Measurements from ENCODE around the gene XYLT1. TPM values are rescaled to one million over a fixed set of nuclear protein-coding genes. Genes with fewer than 3 reads are reported as not detected.

The XYLT1 gene
- total RNA-seq, 2 experiments from 2014 or later: 59.4 to 60.4 TPM

DNA sequence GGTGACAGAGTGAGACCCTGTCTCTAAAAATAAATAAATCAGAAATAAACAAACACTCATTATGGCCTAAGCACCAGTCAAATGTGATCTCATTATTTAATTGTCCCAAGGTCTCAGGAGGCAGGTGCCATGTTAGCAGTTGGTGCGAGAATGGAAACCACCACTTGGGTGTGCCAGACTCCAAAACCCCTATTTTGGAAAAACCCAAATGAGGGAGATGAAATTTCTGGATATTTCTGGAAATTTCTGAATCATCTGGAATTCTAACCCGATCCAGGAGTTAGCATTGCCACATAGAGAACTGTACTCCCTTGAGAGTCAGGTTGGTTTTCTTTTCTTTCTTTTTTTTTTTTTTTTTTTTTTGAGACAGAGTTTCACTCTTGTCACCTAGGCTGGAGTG is 264.0 kb downstream of the XYLT1 start:
- H3K36me3 Mint-ChIP-seq (ENCODE audit: low read depth): peaks cover 17% of the 10 kb centered on the region
- DNase-seq (no peak), ATAC-seq (no peak)
- peaks cover 2% of the 10 kb centered on the region for H3K4me1 Mint-ChIP-seq (ENCODE audit: low read depth)
- H3K4me3 Mint-ChIP-seq: no peak overlapping the region
- POLR2A ChIA-PET: no interaction called here
- no peaks in the 10 kb centered on the region for H3K9me3 Mint-ChIP-seq (ENCODE audit: insufficient read depth)
- no peak overlapping the region for H3K27ac Mint-ChIP-seq
- CTCF ChIA-PET: interaction anchor here (1.2 kb wide), 1 partner anchor 21 kb away, joined by 3 read pairs; no protein-coding TSS in a partner anchor
- no peaks in the 10 kb centered on the region for H3K27me3 Mint-ChIP-seq (ENCODE audit: low read depth)

DNA sequence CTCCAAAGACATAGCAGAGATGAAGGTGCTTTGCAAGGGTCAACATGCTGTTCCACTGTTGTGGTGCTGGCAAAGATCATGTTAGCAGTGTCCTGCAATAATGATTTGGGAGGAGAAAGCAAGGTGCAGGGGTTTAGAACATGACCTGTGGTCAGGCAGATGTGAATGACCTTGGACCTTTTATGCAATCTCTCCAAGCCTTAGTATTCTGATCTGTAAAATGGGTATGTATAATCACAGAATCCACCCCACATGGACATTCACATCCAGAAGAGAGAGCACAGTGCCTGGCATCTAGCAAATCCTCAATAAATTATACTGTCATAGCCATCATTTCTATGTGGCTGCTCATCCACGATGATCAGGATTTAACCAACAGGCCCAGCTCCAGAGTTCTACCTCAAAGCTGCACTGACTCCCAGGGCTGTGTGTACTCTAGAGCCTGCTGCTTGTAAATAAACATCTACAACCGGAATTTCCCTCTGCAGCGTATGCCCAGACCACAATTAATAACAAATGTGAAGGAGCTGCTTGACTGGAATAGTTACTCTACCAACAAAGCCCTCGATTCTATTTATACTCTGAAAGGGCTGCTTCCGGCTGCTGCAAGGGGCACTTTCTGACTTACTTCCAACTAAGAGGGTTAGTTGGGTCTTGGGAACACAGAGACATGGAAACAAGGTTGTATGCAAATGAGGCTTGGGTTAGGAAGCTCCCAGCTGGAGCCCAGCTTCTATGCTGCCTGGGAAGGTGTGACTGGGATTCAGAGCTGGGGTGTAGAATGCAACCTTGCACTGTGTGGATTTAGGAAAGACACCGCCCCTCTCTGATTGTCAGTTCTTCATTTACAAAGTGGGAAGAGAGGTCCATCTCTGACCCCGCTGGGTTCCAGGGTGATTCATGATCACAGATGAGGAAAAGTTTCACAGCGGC is 265.2 kb downstream of the XYLT1 start:
- Mint-ChIP-seq H3K9me3 (ENCODE audit: insufficient read depth) (no peaks in the 10 kb centered on the region), H3K4me1 (ENCODE audit: low read depth) (no peaks in the 10 kb centered on the region), H3K4me3 (no peak overlapping the region), H3K27me3 (ENCODE audit: low read depth) (no peaks in the 10 kb centered on the region), H3K27ac (no peak overlapping the region), H3K36me3 (ENCODE audit: low read depth) (peaks cover 24% of the 10 kb centered on the region)
- CTCF ChIA-PET: interaction anchor here (1.2 kb wide), 1 partner anchor 22 kb away, joined by 3 read pairs; no protein-coding TSS in a partner anchor
- ATAC-seq (no peak), DNase-seq (no peak)
- POLR2A ChIA-PET: no interaction called here

DNA sequence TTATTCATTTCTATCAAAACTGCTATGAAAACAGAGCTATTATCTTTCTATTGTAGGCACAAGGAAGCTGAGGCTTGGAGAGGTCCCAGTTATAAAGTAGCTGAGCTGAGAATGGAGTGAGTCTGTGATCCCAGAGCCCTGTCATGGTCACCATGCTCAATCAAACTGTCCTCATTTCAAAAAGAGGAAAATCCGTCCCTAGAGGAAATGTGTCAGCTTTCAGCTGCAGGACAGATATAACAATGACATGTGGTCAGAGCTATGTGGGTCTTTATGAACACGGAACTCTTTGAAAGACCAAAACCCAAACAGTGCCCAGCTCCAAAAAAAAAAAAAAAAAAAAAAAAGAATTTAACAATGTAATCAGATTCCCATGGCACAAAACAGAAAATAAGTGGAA is 266.1 kb downstream of the XYLT1 start:
- no peaks in the 10 kb centered on the region for H3K9me3 Mint-ChIP-seq (ENCODE audit: insufficient read depth)
- ATAC-seq (no peak), DNase-seq (no peak)
- POLR2A ChIA-PET: no interaction called here
- no peak overlapping the region for H3K4me3 Mint-ChIP-seq
- CTCF ChIA-PET: interaction anchor here (1.9 kb wide), 1 partner anchor 11 kb away, joined by 5 read pairs; no protein-coding TSS in a partner anchor
- H3K4me1 Mint-ChIP-seq (ENCODE audit: low read depth): no peaks in the 10 kb centered on the region
- H3K27me3 Mint-ChIP-seq (ENCODE audit: low read depth): no peaks in the 10 kb centered on the region
- peaks cover 33% of the 10 kb centered on the region for H3K36me3 Mint-ChIP-seq (ENCODE audit: low read depth)
- no peak overlapping the region for H3K27ac Mint-ChIP-seq

DNA sequence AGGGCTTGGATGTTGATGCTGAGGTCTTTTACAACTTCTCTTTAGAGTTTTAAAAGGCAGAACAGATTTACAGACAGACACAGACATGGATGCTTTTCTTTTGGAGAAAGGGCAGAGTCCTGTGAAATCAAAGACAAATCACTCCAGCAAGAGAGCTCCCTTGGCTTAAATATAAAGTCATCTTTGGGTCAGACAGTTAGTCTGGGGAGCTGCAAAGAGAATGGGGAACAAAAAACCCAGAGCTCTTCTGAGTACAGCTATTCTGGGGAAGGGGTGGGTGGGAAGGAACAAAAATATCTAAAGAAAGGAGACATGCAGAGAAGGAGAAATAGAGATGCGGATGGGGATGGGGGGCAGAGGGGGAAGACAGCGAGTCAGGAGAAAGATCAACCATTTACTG is 266.6 kb downstream of the XYLT1 start:
- CTCF ChIA-PET: interaction anchor here (1.3 to 1.9 kb wide), 2 partner anchors 10 to 218 kb away, joined by 3 to 5 read pairs; no protein-coding TSS in a partner anchor
- no peak overlapping the region for H3K27ac Mint-ChIP-seq
- H3K4me1 Mint-ChIP-seq (ENCODE audit: low read depth): no peaks in the 10 kb centered on the region
- no peaks in the 10 kb centered on the region for H3K9me3 Mint-ChIP-seq (ENCODE audit: insufficient read depth)
- ATAC-seq: no peak
- no peak for DNase-seq
- H3K4me3 Mint-ChIP-seq: no peak overlapping the region
- peaks cover 37% of the 10 kb centered on the region for H3K36me3 Mint-ChIP-seq (ENCODE audit: low read depth)
- no peaks in the 10 kb centered on the region for H3K27me3 Mint-ChIP-seq (ENCODE audit: low read depth)
- POLR2A ChIA-PET: no interaction called here

GRCh38 chr16:17203424-17203823 is 267.3 kb downstream of the XYLT1 start:
- CTCF ChIA-PET: interaction anchor here (1.3 to 1.9 kb wide), 2 partner anchors 9 to 219 kb away, joined by 3 to 5 read pairs; no protein-coding TSS in a partner anchor

GRCh38 chr16:17199135-17199534 is 271.6 kb downstream of the XYLT1 start:
- DNase-seq: no peak
- H3K9me3 Mint-ChIP-seq (ENCODE audit: insufficient read depth): no peaks in the 10 kb centered on the region
- POLR2A ChIA-PET: no interaction called here
- peaks cover 9% of the 10 kb centered on the region for H3K4me1 Mint-ChIP-seq (ENCODE audit: low read depth)
- H3K4me3 Mint-ChIP-seq: no peak overlapping the region
- CTCF ChIA-PET: interaction anchor here (0.9 kb wide), 1 partner anchor 13 kb away, joined by 3 read pairs; no protein-coding TSS in a partner anchor
- H3K27ac Mint-ChIP-seq: no peak overlapping the region
- H3K27me3 Mint-ChIP-seq (ENCODE audit: low read depth): no peaks in the 10 kb centered on the region
- ATAC-seq: no peak
- H3K36me3 Mint-ChIP-seq (ENCODE audit: low read depth): peaks cover 67% of the 10 kb centered on the region

More at GRCh38 chr16:17203424-17203823, 267.3 kb downstream of the XYLT1 start:
- ATAC-seq: no peak
- Mint-ChIP-seq H3K4me3 (no peak overlapping the region), H3K4me1 (ENCODE audit: low read depth) (no peaks in the 10 kb centered on the region), H3K27me3 (ENCODE audit: low read depth) (no peaks in the 10 kb centered on the region), H3K36me3 (ENCODE audit: low read depth) (peaks cover 42% of the 10 kb centered on the region), H3K27ac (no peak overlapping the region), H3K9me3 (ENCODE audit: insufficient read depth) (no peaks in the 10 kb centered on the region)
- no peak for DNase-seq
- POLR2A ChIA-PET: no interaction called here

GRCh38 chr16:17196526-17196925 is 274.2 kb downstream of the XYLT1 start:
- ATAC-seq: no peak
- no peak overlapping the region for H3K27ac Mint-ChIP-seq
- peaks cover 77% of the 10 kb centered on the region for H3K36me3 Mint-ChIP-seq (ENCODE audit: low read depth)
- ChIA-PET CTCF (no interaction called here), POLR2A (no interaction called here)
- no peak for DNase-seq
- no peaks in the 10 kb centered on the region for H3K27me3 Mint-ChIP-seq (ENCODE audit: low read depth)
- no peak overlapping the region for H3K4me3 Mint-ChIP-seq
- peaks cover 9% of the 10 kb centered on the region for H3K4me1 Mint-ChIP-seq (ENCODE audit: low read depth)
- H3K9me3 Mint-ChIP-seq (ENCODE audit: insufficient read depth): no peaks in the 10 kb centered on the region

DNA sequence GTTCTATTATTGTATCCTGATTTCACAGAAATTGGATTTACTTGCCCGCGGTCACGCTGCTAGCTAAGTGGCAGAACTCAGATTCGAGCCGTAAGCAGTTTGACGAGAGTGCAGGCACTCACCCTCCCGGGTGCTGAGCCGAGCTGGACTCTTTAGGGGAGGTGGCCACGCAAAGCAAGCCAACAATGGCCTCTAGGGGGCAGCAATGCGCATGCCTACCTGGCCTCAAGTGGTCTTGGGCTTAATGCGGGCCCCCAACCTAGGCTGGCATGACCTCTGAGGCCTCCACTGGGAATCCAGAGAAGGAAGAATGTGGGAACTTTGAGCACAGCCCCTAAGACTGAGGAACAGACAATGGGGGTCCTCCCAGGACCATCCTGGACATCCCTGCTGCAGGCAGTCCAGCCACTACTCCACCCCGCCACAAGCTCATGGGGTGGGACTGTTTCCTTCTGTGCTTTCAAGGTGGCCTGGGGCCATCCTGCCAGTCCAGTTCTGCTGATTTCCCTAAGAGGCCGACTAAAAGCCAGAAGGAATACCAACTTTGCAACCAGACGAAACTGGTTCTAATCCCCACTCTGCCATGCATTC is 276.5 kb downstream of the XYLT1 start:
- CTCF ChIA-PET: interaction anchor here (0.6 to 2.8 kb wide), 9 partner anchors 10 to 385 kb away, joined by 3 to 14 read pairs (median 4); no protein-coding TSS in a partner anchor
- POLR2A ChIA-PET: no interaction called here
- ATAC-seq: peak; percentile 63

GRCh38 chr16:17193566-17194100 is 277.1 kb downstream of the XYLT1 start:
- ChIA-PET POLR2A (no interaction called here), CTCF (interaction anchor here (0.6 to 2.8 kb wide), 8 partner anchors 10 to 385 kb away, joined by 3 to 14 read pairs (median 4); no protein-coding TSS in a partner anchor)
- ATAC-seq (no peak), DNase-seq (no peak)
- Mint-ChIP-seq H3K36me3 (ENCODE audit: low read depth) (peaks cover 75% of the 10 kb centered on the region), H3K27me3 (ENCODE audit: low read depth) (no peaks in the 10 kb centered on the region), H3K4me3 (no peak overlapping the region), H3K9me3 (ENCODE audit: insufficient read depth) (no peaks in the 10 kb centered on the region), H3K4me1 (ENCODE audit: low read depth) (peaks cover 9% of the 10 kb centered on the region), H3K27ac (peak overlapping the region; percentile 58)

More for the DNA sequence above, 276.5 kb downstream of the XYLT1 start:
- peak; percentile 62 for DNase-seq
- H3K4me3 Mint-ChIP-seq: no peak overlapping the region
- no peaks in the 10 kb centered on the region for H3K9me3 Mint-ChIP-seq (ENCODE audit: insufficient read depth)
- peaks cover 9% of the 10 kb centered on the region for H3K4me1 Mint-ChIP-seq (ENCODE audit: low read depth)
- H3K36me3 Mint-ChIP-seq (ENCODE audit: low read depth): peaks cover 74% of the 10 kb centered on the region
- H3K27me3 Mint-ChIP-seq (ENCODE audit: low read depth): no peaks in the 10 kb centered on the region
- H3K27ac Mint-ChIP-seq: no peak overlapping the region

DNA sequence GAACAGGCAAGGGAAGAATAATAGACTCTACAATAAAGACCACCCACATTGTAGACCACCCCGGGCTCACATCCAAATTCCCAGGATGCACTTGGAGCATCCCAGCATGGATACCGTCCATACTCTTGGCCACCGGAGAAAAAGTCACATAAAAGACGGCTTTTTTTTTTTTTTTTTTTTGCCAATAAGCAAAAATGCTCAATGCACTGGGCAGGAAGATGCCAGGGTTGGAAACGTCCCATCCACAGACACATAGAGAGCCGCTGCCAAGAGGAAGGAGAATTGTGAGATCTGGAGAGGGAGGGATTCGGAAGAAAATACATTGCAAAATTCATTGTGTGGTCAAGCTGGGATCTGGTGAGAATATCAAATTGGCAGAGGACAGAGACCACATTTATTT is 286.7 kb downstream of the XYLT1 start:
- Mint-ChIP-seq H3K36me3 (ENCODE audit: low read depth) (peaks cover 66% of the 10 kb centered on the region), H3K4me3 (no peak overlapping the region), H3K4me1 (ENCODE audit: low read depth) (no peaks in the 10 kb centered on the region), H3K27ac (no peak overlapping the region), H3K27me3 (ENCODE audit: low read depth) (no peaks in the 10 kb centered on the region), H3K9me3 (ENCODE audit: insufficient read depth) (no peaks in the 10 kb centered on the region)
- ChIA-PET POLR2A (no interaction called here), CTCF (interaction anchor here (1.0 kb wide), 1 partner anchor 256 kb away, joined by 3 read pairs; no protein-coding TSS in a partner anchor)
- no peak for ATAC-seq
- DNase-seq: no peak

- DNase-seq (no peak), ATAC-seq (no peak)
- Mint-ChIP-seq H3K4me1 (ENCODE audit: low read depth) (peaks cover 11% of the 10 kb centered on the region), H3K27ac (no peak overlapping the region), H3K36me3 (ENCODE audit: low read depth) (peaks cover 64% of the 10 kb centered on the region), H3K27me3 (ENCODE audit: low read depth) (no peaks in the 10 kb centered on the region), H3K4me3 (no peak overlapping the region), H3K9me3 (ENCODE audit: insufficient read depth) (no peaks in the 10 kb centered on the region)
- POLR2A ChIA-PET: no interaction called here
- CTCF ChIA-PET: no interaction called here
Measured at GRCh38 chr16:17177959-17178905, 292.5 kb downstream of the XYLT1 start.

Measured in activated CD8-positive, alpha-beta T cell treated with anti-CD3 and anti-CD28 coated beads, Interleukin-2, amount 10 ng/mL, durations not matched to agents 7 days and 5 days (primary cell).